ENCODE results near the gene MAP2K6.

Gene MAP2K6

DNA sequence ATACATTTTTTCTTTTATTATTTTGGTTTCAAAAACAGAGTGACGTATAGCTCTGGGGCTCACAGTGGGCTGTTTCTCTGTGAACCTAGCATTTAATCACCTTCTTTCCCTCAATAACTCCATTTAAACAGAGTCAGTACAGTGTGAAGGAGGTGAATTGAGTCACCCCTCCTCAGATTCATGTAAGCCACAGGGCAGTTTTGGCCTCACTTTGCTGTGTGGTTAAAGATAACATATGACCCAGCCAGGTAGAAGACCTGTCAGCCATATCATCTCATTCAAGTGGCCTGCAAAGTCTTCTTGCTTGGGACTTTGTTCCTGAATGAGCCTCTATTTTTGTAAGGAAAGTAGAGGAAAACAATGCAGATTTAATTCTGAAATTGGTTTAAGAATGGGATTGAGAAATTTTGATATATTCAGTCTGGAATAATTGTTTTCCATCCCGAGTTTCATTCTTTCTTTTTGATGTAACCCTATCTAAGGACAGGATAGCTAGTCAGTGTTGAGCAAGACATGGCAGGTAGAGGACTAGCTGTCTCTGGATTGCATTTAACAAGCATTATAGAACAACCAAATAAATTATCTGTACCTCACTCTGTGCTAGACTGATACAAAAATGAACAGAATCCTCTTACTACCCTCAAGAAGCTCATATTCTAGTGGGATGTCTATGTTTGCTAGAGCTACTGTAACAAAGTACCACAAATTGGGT, 13.1 kb downstream of the MAP2K6 start:
- no peaks in the 10 kb centered on the region for H3K36me3 ChIP-seq (ENCODE audit: control insufficient read depth, insufficient read depth, low read length)
- peaks cover 27% of the 10 kb centered on the region for H3K4me1 ChIP-seq (ENCODE audit: control insufficient read depth, insufficient read depth, low read length, poor library complexity, severe bottlenecking)
- no peaks in the 10 kb centered on the region for H3K9me3 ChIP-seq (ENCODE audit: control insufficient read depth, low read length)
- WGBS, 2 experiments (ENCODE audit: insufficient coverage in 2 of 2): 100% methylated on average over 1 of the region's 2 CpGs; no CpG with 5 or more reads in 1 of the 2 experiments
- H3K27ac ChIP-seq (ENCODE audit: low read depth, low read length, severe bottlenecking): no peak overlapping the region
- H3K4me3 ChIP-seq (ENCODE audit: extremely low read depth, insufficient read depth, low read length, poor library complexity, severe bottlenecking): no peak overlapping the region

DNA sequence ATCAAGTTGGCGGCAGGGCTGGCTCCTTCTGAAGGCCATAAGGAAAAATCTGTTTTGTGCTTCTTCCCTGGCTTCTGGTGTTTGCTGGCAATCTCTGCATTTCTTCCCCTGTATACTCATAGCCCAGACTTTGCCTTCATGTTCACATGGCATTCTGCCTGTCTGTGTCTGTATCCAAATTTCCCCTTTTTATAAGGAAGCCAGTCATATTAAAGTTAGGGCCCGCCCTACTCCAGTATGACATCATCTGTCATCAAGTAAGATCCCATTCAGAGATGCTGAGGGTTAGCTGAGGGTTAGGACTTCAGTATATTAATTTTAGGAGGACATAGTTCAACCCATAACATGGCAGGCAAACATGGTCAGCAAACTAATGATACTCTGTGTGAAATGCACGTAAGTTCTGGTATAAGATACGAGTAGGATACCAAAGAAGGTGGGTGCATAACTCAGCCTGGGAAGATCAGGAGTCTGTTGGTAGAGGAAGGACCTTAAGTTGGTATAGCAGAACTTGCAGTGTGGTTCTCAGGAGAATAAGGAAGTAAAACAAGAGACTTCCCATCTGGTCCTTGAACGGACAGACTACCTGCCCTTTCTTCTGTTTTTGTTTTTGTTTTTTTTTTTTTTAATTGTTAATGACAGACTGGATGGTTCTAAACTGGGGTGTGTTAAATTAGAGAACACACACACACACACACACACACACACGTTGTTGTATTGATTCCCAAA, 13.9 kb downstream of the MAP2K6 start:
- 77 to 80% methylated on average over 3 of the region's 6 CpGs for WGBS, 2 experiments (ENCODE audit: insufficient coverage in 2 of 2)
- H3K27ac ChIP-seq (ENCODE audit: low read depth, low read length, severe bottlenecking): no peak overlapping the region
- H3K36me3 ChIP-seq (ENCODE audit: control insufficient read depth, insufficient read depth, low read length): no peaks in the 10 kb centered on the region

DNA sequence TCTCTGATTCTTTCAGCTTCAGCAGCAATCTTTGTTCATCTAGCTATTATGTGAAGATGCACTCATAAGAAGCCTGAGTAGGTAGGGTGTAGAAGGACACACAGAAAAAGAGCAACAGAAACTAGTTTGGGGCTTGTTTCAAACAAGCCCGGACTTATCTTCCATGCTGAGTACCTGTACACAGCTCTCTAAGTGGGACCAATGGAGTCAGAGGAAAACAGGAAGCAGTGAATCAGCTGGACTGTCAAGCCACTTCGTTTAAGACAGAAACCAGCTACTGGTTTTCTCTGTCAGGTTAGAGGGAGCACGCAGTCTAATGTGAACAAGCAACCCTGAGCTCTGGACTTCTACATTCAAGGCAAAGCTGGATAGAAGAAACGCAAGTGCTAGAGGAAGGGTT, 16.0 kb downstream of the MAP2K6 start:
- Histone ChIP-seq H3K4me3 (ENCODE audit: extremely low read depth, insufficient read depth, low read length, poor library complexity, severe bottlenecking) (no peak overlapping the region), H3K27ac (ENCODE audit: low read depth, low read length, severe bottlenecking) (peak overlapping the region; percentile 25), H3K9me3 (ENCODE audit: control insufficient read depth, low read length) (no peaks in the 10 kb centered on the region), H3K4me1 (ENCODE audit: control insufficient read depth, insufficient read depth, low read length, poor library complexity, severe bottlenecking) (peaks cover 20% of the 10 kb centered on the region), H3K36me3 (ENCODE audit: control insufficient read depth, insufficient read depth, low read length) (no peaks in the 10 kb centered on the region)
- 55 to 78% methylated on average over 2 to 3 of the region's 4 CpGs for WGBS, 2 experiments (ENCODE audit: insufficient coverage in 2 of 2)

More for the DNA sequence above, 13.9 kb downstream of the MAP2K6 start:
- H3K4me3 ChIP-seq (ENCODE audit: extremely low read depth, insufficient read depth, low read length, poor library complexity, severe bottlenecking): no peak overlapping the region
- H3K4me1 ChIP-seq (ENCODE audit: control insufficient read depth, insufficient read depth, low read length, poor library complexity, severe bottlenecking): peaks cover 24% of the 10 kb centered on the region
- H3K9me3 ChIP-seq (ENCODE audit: control insufficient read depth, low read length): no peaks in the 10 kb centered on the region

DNA sequence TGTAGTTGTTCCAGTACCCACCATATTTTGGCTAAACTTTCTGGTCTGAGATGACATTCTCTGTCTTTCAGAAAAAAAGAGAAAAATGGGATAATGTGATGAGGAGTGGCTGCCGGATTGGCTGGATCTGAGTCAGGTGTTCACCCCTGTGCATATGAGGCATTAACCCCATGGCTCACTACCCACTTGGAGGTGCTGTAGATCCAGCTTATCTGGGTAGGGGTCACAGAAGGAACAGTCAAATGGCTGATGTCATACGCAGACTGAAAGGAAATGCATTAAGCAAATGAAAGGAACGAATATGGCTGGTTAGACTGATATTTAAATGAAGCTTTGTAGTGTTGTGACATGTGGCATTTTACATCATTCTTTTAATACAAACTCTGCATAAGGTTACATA, 17.3 kb downstream of the MAP2K6 start:
- H3K4me1 ChIP-seq (ENCODE audit: control insufficient read depth, insufficient read depth, low read length, poor library complexity, severe bottlenecking): peaks cover 17% of the 10 kb centered on the region
- no peak overlapping the region for H3K27ac ChIP-seq (ENCODE audit: low read depth, low read length, severe bottlenecking)
- H3K36me3 ChIP-seq (ENCODE audit: control insufficient read depth, insufficient read depth, low read length): no peaks in the 10 kb centered on the region
- no peaks in the 10 kb centered on the region for H3K9me3 ChIP-seq (ENCODE audit: control insufficient read depth, low read length)
- H3K4me3 ChIP-seq (ENCODE audit: extremely low read depth, insufficient read depth, low read length, poor library complexity, severe bottlenecking): no peak overlapping the region
- WGBS, 2 experiments (ENCODE audit: insufficient coverage in 2 of 2): 80 to 100% methylated on average over 1 to 2 of the region's 3 CpGs

DNA sequence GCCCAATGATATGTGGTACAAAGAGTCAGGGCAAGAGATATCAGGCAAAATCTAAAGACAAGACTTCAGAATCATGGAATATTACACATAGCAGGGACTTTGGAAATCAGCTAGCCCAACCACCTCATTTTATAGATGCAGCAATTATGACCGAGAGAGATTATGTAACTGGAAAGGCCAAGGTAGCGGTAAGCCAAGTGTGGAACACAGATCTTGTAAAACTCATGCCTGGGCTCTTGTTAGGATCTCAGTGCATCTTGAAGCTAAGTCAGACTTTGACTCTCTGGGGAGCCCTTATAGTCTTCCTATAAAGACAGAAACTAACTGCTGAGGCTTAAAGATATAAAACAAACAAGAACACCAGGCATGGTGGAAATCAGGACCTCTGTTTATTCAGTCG, 18.6 kb downstream of the MAP2K6 start:
- Histone ChIP-seq H3K4me1 (ENCODE audit: control insufficient read depth, insufficient read depth, low read length, poor library complexity, severe bottlenecking) (peaks cover 17% of the 10 kb centered on the region), H3K27ac (ENCODE audit: low read depth, low read length, severe bottlenecking) (no peak overlapping the region), H3K4me3 (ENCODE audit: extremely low read depth, insufficient read depth, low read length, poor library complexity, severe bottlenecking) (no peak overlapping the region), H3K9me3 (ENCODE audit: control insufficient read depth, low read length) (no peaks in the 10 kb centered on the region), H3K36me3 (ENCODE audit: control insufficient read depth, insufficient read depth, low read length) (no peaks in the 10 kb centered on the region)
- 97 to 100% methylated on average over 2 to 3 of the region's 3 CpGs for WGBS, 2 experiments (ENCODE audit: insufficient coverage in 2 of 2)

DNA sequence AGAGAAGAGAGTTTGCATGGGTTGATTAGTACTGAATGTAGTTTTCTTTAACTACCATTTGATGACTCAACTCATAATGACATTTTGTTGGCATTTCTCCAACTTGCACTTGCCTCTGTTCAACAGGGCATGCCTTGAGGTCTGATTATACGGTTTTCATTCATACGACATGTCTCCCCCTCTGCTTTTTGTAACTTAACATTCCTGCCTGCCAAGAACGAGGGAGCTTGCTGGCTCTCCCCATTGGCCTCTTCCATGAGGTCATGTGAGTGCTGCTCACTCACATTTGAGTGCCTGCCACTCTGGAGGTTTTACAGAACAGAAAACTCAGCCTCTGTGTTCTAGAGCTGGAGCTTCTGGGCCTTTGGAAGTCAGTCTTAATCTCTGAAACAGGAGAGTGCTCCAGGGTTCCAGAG, 19.7 kb downstream of the MAP2K6 start:
- H3K4me3 ChIP-seq (ENCODE audit: extremely low read depth, insufficient read depth, low read length, poor library complexity, severe bottlenecking): no peak overlapping the region
- peaks cover 17% of the 10 kb centered on the region for H3K4me1 ChIP-seq (ENCODE audit: control insufficient read depth, insufficient read depth, low read length, poor library complexity, severe bottlenecking)
- WGBS, 2 experiments (ENCODE audit: insufficient coverage in 2 of 2): 63 to 71% methylated on average over 3 of the region's 3 CpGs
- no peaks in the 10 kb centered on the region for H3K36me3 ChIP-seq (ENCODE audit: control insufficient read depth, insufficient read depth, low read length)
- H3K9me3 ChIP-seq (ENCODE audit: control insufficient read depth, low read length): no peaks in the 10 kb centered on the region
- peak overlapping the region; percentile 54 for H3K27ac ChIP-seq (ENCODE audit: low read depth, low read length, severe bottlenecking)

DNA sequence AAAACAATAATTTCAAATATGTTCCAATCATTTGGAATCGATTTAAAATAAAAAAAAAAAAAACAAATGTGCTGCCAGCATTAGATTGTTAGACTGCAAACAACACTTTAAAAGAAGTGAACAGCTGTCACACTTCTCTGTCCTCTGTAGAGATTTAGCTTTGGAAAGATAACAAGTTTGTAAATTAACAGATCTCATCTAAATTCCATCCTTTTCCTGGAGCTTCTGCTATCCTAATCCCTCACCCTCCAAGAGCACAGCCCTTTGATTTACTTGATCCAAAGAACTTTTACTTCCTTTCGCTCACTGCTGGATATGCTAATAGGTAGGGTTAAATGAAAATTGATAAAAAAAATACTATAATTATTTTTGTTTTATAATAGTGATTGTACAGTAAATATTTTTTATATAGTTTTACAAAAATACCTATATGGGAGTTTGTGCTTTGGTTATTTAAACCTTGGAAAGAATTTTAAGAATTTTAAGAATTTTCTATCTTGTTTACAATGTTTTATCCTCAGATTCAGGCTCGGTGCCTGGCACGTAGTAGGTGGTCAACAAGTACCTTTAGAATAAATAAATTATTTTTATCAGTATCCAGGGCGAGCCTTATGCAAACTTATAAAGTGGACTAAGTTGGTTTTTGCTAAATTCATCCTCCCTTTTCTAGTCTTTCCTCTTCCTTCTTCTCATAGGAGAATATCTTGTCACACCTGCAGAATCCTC, 21.6 kb downstream of the MAP2K6 start:
- WGBS, 2 experiments (ENCODE audit: insufficient coverage in 2 of 2): no CpG with 5 or more reads among the region's 5 CpGs
- H3K27ac ChIP-seq (ENCODE audit: low read depth, low read length, severe bottlenecking): no peak overlapping the region
- H3K9me3 ChIP-seq (ENCODE audit: control insufficient read depth, low read length): no peaks in the 10 kb centered on the region
- H3K4me1 ChIP-seq (ENCODE audit: control insufficient read depth, insufficient read depth, low read length, poor library complexity, severe bottlenecking): peaks cover 3% of the 10 kb centered on the region
- H3K4me3 ChIP-seq (ENCODE audit: extremely low read depth, insufficient read depth, low read length, poor library complexity, severe bottlenecking): no peak overlapping the region
- no peaks in the 10 kb centered on the region for H3K36me3 ChIP-seq (ENCODE audit: control insufficient read depth, insufficient read depth, low read length)

DNA sequence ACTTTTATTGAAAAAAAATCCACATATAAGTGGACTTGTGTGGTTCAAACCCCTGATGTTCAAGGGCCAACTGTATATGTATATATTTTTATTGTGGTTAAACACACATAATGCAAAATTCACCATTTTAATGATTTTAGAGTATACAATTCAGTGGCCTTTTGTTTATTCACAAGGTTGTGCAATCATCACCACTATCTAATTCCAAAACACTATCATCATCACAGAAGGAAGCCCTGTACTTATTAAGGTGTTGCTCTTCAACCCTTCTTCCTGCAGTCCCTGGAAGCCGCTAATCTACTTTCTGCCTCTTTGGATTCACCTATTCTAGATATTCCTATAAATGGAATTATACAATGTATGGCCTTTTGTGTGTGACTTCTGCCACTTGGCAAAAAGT, 23.0 kb downstream of the MAP2K6 start:
- Histone ChIP-seq H3K4me1 (ENCODE audit: control insufficient read depth, insufficient read depth, low read length, poor library complexity, severe bottlenecking) (peaks cover 3% of the 10 kb centered on the region), H3K36me3 (ENCODE audit: control insufficient read depth, insufficient read depth, low read length) (no peaks in the 10 kb centered on the region), H3K4me3 (ENCODE audit: extremely low read depth, insufficient read depth, low read length, poor library complexity, severe bottlenecking) (no peak overlapping the region), H3K27ac (ENCODE audit: low read depth, low read length, severe bottlenecking) (no peak overlapping the region), H3K9me3 (ENCODE audit: control insufficient read depth, low read length) (no peaks in the 10 kb centered on the region)
- WGBS, 2 experiments (ENCODE audit: insufficient coverage in 2 of 2): no CpG with 5 or more reads among the region's 1 CpG

DNA sequence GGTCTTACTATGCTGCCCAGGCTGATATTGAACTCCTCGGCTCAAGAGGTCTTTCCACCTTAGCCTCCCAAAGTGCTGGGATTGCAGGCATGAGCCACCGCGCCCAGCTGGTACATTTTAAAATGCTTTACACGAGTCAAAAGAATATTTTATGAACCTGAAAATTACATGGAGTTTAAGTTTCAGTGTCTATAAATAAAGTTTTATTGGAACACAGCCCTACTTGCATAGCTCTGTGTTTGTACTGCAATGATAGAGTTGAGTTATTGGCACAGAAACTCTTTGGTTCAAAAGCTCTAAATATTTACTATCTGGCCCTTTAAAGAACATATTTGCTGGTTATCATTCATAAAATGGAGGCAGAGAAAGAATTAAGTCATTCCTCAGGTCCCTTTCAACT, 24.3 kb downstream of the MAP2K6 start:
- H3K4me1 ChIP-seq (ENCODE audit: control insufficient read depth, insufficient read depth, low read length, poor library complexity, severe bottlenecking): peaks cover 3% of the 10 kb centered on the region
- H3K4me3 ChIP-seq (ENCODE audit: extremely low read depth, insufficient read depth, low read length, poor library complexity, severe bottlenecking): no peak overlapping the region
- no peaks in the 10 kb centered on the region for H3K9me3 ChIP-seq (ENCODE audit: control insufficient read depth, low read length)
- no peaks in the 10 kb centered on the region for H3K36me3 ChIP-seq (ENCODE audit: control insufficient read depth, insufficient read depth, low read length)
- 100% methylated on average over 1 to 2 of the region's 4 CpGs for WGBS, 2 experiments (ENCODE audit: insufficient coverage in 2 of 2)
- H3K27ac ChIP-seq (ENCODE audit: low read depth, low read length, severe bottlenecking): no peak overlapping the region

DNA sequence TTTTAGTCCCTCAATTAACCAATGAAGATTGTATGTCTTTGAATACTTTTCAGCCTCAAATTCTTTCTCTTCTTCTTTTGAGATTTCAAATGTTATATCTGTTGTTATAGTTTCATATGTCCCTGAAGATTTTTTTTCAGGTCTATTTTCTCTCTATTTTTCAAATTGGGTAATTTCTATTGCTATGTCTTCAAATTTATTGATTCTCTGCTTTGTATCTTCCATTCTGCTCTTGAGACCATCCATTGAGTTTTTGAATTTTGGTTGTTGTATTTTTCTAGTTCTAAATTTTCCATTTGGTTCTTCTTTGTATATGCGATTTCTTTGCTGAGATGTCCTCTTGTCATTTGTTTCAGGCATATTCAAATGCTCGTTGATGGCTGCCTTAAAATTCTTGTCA, 26.7 kb downstream of the MAP2K6 start:
- no peaks in the 10 kb centered on the region for H3K36me3 ChIP-seq (ENCODE audit: control insufficient read depth, insufficient read depth, low read length)
- WGBS, 2 experiments (ENCODE audit: insufficient coverage in 2 of 2): 85 to 100% methylated on average over 1 to 2 of the region's 2 CpGs

More for the DNA sequence above, 26.7 kb downstream of the MAP2K6 start:
- no peaks in the 10 kb centered on the region for H3K9me3 ChIP-seq (ENCODE audit: control insufficient read depth, low read length)
- no peak overlapping the region for H3K4me3 ChIP-seq (ENCODE audit: extremely low read depth, insufficient read depth, low read length, poor library complexity, severe bottlenecking)
- no peaks in the 10 kb centered on the region for H3K4me1 ChIP-seq (ENCODE audit: control insufficient read depth, insufficient read depth, low read length, poor library complexity, severe bottlenecking)
- no peak overlapping the region for H3K27ac ChIP-seq (ENCODE audit: low read depth, low read length, severe bottlenecking)
